ES-I3 (cell line): ENCODE data around the gene CPAMD8.
"Not testable (repeated sequence)": the region's sequence is repeated elsewhere in the genome, so short reads cannot be mapped to it uniquely, and the experiment has no call there.

Experiments used
- H3K36me3 ChIP-seq: 2 replicates; pipeline ENCODE4 v1.6.1; 2013; ENCODE audit warnings: mild to moderate bottlenecking, low read length, control low read depth, moderate library complexity; ENCODE audit not compliant: insufficient read depth
- H3K4me1 ChIP-seq: 2 replicates; pipeline ENCODE4 v1.6.1; 2013; ENCODE audit warnings: mild to moderate bottlenecking, control low read depth, low read length; ENCODE audit not compliant: insufficient read depth
- H3K9ac ChIP-seq: 2 replicates; pipeline ENCODE4 v1.6.1; 2013; ENCODE audit warnings: low read depth, mild to moderate bottlenecking, low read length, moderate library complexity
- H3K9me3 ChIP-seq: 2 replicates; pipeline ENCODE4 v1.6.1; 2013; ENCODE audit warnings: mild to moderate bottlenecking, low read length, moderate library complexity; ENCODE audit not compliant: control insufficient read depth, insufficient read depth

CPAMD8 gene

GRCh38 chr19:16960996-16961822 is 65.4 kb downstream of the CPAMD8 start:
- H3K36me3 ChIP-seq, H3K9me3 ChIP-seq, H3K4me1 ChIP-seq: not testable (repeated sequence)
- H3K9ac ChIP-seq = peak overlapping the region; percentile 35; the same call in 1 of the 2 replicates

- not testable (repeated sequence) for H3K9ac ChIP-seq, H3K9me3 ChIP-seq, H3K36me3 ChIP-seq, H3K4me1 ChIP-seq
Measured at GRCh38 chr19:16958277-16958676, 68.3 kb downstream of the CPAMD8 start.

DNA sequence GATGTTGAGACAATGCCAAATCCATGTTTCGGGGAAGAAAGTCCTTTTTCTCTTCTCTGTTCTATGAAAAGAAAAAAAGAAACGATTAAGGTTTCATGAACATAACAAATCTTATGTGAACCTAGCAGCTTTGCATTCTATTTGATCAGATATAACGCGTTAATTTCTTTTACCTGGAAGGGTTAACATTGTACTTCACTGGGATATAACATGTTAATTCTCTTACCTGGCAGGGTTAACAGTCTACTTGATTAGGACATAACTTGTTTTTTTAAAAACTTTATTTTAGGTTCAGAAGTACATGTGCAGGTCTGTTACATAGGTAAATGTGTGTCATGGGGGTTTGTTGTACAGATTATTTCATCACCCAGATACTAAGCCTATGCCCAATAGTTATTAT is 68.8 kb downstream of the CPAMD8 start:
- H3K36me3 ChIP-seq = no peaks in the 10 kb centered on the region

GRCh38 chr19:16957151-16957701 is 69.4 kb downstream of the CPAMD8 start:
- no peaks in the 10 kb centered on the region for H3K4me1 ChIP-seq
- H3K9me3 ChIP-seq = no peaks in the 10 kb centered on the region
- no peaks in the 10 kb centered on the region for H3K36me3 ChIP-seq
- H3K9ac ChIP-seq = no peak overlapping the region

More for the DNA sequence above, 68.8 kb downstream of the CPAMD8 start:
- no peaks in the 10 kb centered on the region for H3K4me1 ChIP-seq
- H3K9me3 ChIP-seq = no peaks in the 10 kb centered on the region
- no peak overlapping the region for H3K9ac ChIP-seq

DNA sequence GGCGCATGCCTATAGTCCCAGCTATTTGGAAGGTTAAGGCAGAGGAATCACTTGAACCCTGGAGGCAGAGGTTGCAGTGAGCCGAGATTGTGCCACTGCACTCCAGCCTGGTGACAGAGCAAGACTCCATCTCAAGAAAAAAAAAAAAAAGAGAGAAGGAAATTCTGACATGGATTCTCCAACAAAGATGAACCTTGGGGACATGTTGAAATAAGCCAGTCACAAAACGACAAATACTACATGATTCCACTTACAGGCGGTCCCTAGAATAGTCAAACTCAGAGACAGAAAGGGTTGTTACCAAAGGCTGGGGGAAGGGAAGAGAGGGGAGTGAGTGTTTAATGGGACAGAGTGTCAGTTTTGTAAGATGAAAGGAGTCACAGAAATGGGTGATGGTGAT is 71.4 kb downstream of the CPAMD8 start:
- Histone ChIP-seq H3K36me3 (no peaks in the 10 kb centered on the region), H3K4me1 (no peaks in the 10 kb centered on the region; the same call in 1 of the 2 replicates), H3K9me3 (no peaks in the 10 kb centered on the region), H3K9ac (no peak overlapping the region)

- Histone ChIP-seq H3K9me3 (no peaks in the 10 kb centered on the region), H3K36me3 (no peaks in the 10 kb centered on the region)
Measured at GRCh38 chr19:16952046-16952445, 74.6 kb downstream of the CPAMD8 start.

DNA sequence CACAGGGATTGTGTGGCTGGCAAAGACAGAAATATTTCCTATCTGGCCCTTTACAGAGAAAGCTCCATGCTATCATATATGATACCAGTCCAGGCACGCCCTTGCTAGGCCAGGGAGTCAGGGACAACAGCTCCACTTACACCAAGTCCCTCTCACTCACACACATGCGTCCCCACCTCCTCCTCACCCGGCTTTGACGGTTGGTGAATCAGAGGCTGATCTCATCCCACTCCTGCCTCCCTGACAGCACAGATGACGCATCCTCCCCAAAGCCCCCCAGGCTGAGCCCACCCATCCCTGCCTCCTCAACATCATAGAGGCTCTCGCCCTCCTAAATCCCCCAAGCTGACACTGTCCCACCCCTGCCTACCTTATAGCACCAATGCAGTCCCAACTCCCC is 75.1 kb downstream of the CPAMD8 start:
- H3K9me3 ChIP-seq = no peaks in the 10 kb centered on the region

More at GRCh38 chr19:16952046-16952445, 74.6 kb downstream of the CPAMD8 start:
- no peak overlapping the region for H3K9ac ChIP-seq
- no peaks in the 10 kb centered on the region; the same call in 1 of the 2 replicates for H3K4me1 ChIP-seq

GRCh38 chr19:16949496-16950023 is 77.0 kb downstream of the CPAMD8 start:
- Histone ChIP-seq H3K9me3 (no peaks in the 10 kb centered on the region), H3K4me1 (peaks cover 4% of the 10 kb centered on the region; the same call in 1 of the 2 replicates), H3K36me3 (no peaks in the 10 kb centered on the region), H3K9ac (no peak overlapping the region)

More for the DNA sequence above, 75.1 kb downstream of the CPAMD8 start:
- Histone ChIP-seq H3K9ac (no peak overlapping the region), H3K36me3 (no peaks in the 10 kb centered on the region), H3K4me1 (no peaks in the 10 kb centered on the region; the same call in 1 of the 2 replicates)

DNA sequence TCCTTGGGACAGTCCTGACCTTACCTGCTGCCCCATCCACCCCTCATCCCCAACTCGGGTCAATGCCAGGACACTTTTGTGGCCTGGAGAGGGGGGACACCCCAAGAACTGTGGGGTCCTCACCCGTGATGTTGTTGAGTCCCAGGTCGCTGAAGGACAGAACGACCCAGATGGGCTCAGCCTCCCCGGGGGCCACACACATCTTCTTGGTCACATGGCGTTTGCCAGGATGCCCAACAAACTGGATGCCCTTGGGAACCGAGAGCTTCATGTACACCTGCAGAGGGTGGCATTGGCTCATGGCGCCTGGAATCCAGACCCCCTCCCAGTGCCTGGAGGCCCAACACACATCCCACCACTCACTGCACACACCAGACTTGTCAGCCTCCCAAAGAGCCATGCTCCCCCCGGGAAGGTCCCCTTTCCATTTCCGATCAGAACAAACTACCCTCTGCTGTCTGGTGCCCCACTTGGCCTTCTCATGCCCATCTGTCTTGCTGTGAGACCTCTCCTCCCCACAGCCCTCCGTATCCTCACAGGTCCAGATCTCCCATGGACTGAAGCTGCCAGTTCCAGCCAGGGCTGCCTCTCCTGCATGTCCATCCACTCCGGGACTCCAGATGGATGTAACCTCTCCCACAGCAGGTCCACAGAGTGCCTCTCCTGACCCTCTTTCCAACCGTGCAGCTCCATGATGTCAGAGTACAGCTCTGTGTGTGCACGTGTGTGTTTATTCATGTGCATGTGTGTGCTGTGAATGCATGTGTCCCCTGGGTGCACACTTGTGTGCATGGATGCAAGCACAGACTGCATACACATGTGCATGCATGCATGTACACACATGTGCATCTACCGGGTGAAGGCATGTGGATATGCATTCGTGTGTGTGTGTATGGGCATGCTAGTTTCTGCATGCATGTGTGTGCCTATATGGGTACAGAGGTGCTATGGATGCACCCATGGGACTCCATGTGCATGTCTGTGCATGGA is 79.4 kb downstream of the CPAMD8 start:
- H3K9me3 ChIP-seq = no peaks in the 10 kb centered on the region
- no peaks in the 10 kb centered on the region for H3K36me3 ChIP-seq
- H3K9ac ChIP-seq = no peak overlapping the region
- H3K4me1 ChIP-seq = peaks cover 4% of the 10 kb centered on the region; the same call in 1 of the 2 replicates

GRCh38 chr19:16945762-16946465 is 80.7 kb downstream of the CPAMD8 start:
- Histone ChIP-seq H3K9me3 (no peaks in the 10 kb centered on the region), H3K36me3 (no peaks in the 10 kb centered on the region), H3K4me1 (peaks cover 4% of the 10 kb centered on the region; the same call in 1 of the 2 replicates), H3K9ac (no peak overlapping the region)

GRCh38 chr19:16945364-16945714 is 81.3 kb downstream of the CPAMD8 start:
- peaks cover 4% of the 10 kb centered on the region; the same call in 1 of the 2 replicates for H3K4me1 ChIP-seq
- H3K9me3 ChIP-seq = no peaks in the 10 kb centered on the region
- H3K9ac ChIP-seq = no peak overlapping the region
- no peaks in the 10 kb centered on the region for H3K36me3 ChIP-seq

DNA sequence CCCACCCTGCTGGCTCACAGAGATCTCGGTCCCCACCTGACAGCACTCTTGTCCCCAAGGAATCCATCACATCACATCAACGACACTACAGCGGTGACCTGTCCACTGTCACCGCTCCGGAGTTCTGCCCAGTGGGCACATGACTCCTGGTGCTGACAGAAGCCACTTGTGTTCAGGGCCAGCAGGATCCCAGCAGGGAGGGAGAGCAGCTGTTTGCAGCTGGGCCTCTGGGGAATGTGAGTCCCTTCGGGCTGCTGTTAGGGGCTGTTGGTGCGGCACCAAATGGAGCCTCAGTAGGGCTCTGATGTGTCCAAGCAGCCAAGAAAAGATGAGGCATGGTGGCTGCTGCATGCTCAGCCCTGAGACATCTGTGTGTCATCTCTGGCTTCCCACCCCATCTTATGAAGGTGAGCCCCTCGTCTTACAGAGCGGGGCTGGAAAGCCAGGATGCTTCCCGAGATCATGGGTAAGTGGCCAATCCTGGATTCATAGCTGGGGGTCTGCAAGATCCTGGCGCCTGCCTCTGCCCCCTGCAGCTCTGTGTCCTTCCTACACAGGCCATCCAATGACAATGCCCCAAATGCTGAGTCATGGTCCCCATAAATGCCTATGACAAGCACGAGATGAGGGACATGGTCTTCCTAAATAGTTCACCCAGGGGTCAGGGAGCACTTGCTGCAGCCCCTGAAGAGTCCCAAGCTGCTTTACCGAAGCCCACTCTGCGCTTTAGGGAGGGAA is 81.8 kb downstream of the CPAMD8 start:
- no peak overlapping the region for H3K9ac ChIP-seq
- H3K36me3 ChIP-seq = no peaks in the 10 kb centered on the region
- H3K4me1 ChIP-seq = peaks cover 4% of the 10 kb centered on the region; the same call in 1 of the 2 replicates
- no peaks in the 10 kb centered on the region for H3K9me3 ChIP-seq
